Measurements from ENCODE around the gene ONECUT1. TPM values are rescaled to one million over a fixed set of nuclear protein-coding genes. Genes with fewer than 3 reads are reported as not detected.

Gene ONECUT1
- total and polyA plus RNA-seq, 2 experiments from 2014 or later, result 5.9 to 9.5 TPM

DNA sequence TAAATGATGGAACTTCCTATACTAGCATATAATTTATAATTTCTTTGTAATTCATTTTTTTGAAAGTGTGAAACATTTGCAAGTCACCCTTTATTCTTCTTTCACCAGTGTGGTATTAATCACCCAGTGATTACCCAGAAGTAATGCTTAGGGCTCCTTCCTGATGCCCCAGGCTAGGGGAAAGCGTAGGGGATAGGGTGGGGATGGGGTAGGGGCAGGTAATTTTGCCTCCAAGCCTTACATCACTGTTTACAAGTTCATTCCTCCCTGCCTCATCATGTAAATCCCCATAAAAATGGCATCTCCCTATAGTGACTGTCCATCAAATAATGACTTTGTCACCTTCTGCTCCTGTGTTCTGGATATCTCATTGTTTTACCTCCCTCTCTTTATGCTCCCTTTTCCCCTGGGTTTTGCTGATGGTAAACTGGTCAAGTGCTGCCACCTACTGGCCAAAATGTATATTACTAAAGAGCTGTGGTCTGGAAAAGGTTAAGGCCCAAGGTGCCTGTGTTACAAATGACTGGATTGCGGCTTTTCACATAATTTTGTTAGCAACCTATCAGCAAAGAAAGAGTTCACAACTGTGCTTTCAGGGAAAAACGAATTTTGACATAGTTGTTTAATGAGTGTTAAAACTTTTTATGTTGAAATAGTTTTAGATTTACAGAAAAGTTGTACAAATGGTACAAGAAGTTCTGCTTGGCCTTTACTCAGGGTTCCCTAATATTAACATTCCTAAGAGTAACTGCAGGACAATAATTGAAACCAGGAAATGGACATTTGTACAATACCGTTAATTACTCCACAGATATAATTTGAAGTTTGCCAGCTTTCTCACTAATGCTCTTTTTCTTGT, 54.7 kb downstream of the ONECUT1 start:
- H4K20me1 ChIP-seq (ENCODE audit: insufficient read depth, poor library complexity, severe bottlenecking), result no peaks in the 10 kb centered on the region
- H3K4me2 ChIP-seq, result no peak overlapping the region
- no peaks in the 10 kb centered on the region for H3K36me3 ChIP-seq (replicated peaks; ENCODE audit: insufficient read depth, low read depth)
- no peaks in the 10 kb centered on the region for H3K9me3 ChIP-seq (ENCODE audit: low read depth)
- peak; percentile 87 for DNase-seq (ENCODE audit: low spot score)
- H3K4me3 ChIP-seq, result no peak overlapping the region
- no peak overlapping the region for H2AFZ ChIP-seq
- WGBS (ENCODE audit: low lambda C conversion rate, missing lambda C conversion rate), result 55% methylated on average over 4 of the region's 4 CpGs
- H3K27ac ChIP-seq, result no peak overlapping the region
- no peaks in the 10 kb centered on the region for H3K9me2 ChIP-seq (replicated peaks; ENCODE audit: insufficient read depth)
- no peaks in the 10 kb centered on the region for H3K79me2 ChIP-seq
- no peak for TF ChIP-seq EZH2phosphoT487 (IDR thresholded peaks at IDR 0.05; ENCODE audit: low read depth, severe bottlenecking, unreplicated experiment)
- TF ChIP-seq, protein P1, sequence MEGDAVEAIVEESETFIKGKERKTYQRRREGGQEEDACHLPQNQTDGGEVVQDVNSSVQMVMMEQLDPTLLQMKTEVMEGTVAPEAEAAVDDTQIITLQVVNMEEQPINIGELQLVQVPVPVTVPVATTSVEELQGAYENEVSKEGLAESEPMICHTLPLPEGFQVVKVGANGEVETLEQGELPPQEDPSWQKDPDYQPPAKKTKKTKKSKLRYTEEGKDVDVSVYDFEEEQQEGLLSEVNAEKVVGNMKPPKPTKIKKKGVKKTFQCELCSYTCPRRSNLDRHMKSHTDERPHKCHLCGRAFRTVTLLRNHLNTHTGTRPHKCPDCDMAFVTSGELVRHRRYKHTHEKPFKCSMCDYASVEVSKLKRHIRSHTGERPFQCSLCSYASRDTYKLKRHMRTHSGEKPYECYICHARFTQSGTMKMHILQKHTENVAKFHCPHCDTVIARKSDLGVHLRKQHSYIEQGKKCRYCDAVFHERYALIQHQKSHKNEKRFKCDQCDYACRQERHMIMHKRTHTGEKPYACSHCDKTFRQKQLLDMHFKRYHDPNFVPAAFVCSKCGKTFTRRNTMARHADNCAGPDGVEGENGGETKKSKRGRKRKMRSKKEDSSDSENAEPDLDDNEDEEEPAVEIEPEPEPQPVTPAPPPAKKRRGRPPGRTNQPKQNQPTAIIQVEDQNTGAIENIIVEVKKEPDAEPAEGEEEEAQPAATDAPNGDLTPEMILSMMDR (IDR thresholded peaks at IDR 0.05; ENCODE audit: poor library complexity), result peak; percentile 88
- peaks cover 7% of the 10 kb centered on the region for H3K4me1 ChIP-seq (ENCODE audit: insufficient read depth)
- H3K27me3 ChIP-seq, result no peaks in the 10 kb centered on the region

DNA sequence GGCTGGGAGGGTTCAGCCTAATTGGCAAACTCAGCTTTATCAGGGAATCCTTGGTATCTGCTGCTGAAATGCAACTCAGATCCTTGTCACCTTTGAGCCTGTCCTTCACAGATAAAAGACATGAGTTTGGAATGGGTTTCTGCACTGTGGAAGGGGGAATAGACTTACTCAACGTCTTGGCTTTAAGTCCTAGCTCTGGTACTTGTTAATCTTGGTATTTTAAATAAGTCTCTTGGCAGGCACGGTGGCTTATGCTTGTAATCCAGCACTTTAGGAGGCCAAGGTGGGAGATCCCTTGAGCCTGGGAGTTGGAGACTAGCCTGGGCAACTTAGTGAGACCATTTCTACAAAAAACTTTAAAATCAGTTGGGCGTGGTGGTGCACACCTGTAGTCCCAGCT, 55.8 kb downstream of the ONECUT1 start:
- H3K36me3 ChIP-seq (replicated peaks; ENCODE audit: insufficient read depth, low read depth), result no peaks in the 10 kb centered on the region

DNA sequence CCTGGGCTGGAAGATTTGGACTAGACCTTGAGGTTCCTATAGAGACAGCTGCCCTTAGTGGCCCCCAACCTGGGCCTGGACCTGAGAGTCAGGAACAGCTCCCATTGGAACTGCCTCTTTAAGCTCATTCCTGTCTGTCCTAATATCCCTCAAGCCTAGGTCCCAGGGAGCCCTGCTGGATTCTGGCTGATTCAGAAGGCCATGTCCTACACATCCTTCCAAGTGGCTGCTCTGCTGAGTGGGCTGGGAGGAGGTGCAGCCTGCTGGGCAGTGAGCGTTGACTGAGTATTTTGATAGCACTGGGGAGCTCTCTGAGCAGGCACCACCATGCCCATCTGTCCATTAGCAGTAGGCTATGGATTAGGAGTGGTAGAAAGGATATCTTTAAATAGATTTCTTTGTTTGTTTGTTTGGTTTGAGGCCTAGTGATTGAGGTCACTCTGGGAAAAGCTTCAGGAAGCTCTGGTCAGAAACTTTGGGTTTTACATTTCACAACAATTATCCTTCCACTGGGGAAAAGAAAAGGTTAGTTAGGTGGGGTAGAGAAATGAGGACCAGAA, 56.4 kb downstream of the ONECUT1 start:
- Histone ChIP-seq H3K4me3 (no peak overlapping the region), H3K27me3 (no peaks in the 10 kb centered on the region), H3K9me3 (ENCODE audit: low read depth) (no peaks in the 10 kb centered on the region), H3K4me2 (no peak overlapping the region), H3K4me1 (ENCODE audit: insufficient read depth) (peaks cover 7% of the 10 kb centered on the region), H3K36me3 (replicated peaks; ENCODE audit: insufficient read depth, low read depth) (no peaks in the 10 kb centered on the region), H3K79me2 (no peaks in the 10 kb centered on the region), H3K9me2 (replicated peaks; ENCODE audit: insufficient read depth) (no peaks in the 10 kb centered on the region), H3K27ac (no peak overlapping the region), H4K20me1 (ENCODE audit: insufficient read depth, poor library complexity, severe bottlenecking) (no peaks in the 10 kb centered on the region), H2AFZ (no peak overlapping the region)
- TF ChIP-seq EZH2phosphoT487 (IDR thresholded peaks at IDR 0.05; ENCODE audit: low read depth, severe bottlenecking, unreplicated experiment), result no peak
- no peak for TF ChIP-seq EZH2 (IDR thresholded peaks at IDR 0.05; ENCODE audit: borderline replicate concordance)
- TF ChIP-seq, protein P1 (IDR thresholded peaks at IDR 0.05; ENCODE audit: poor library complexity), result no peak
- 90% methylated on average over 1 of the region's 1 CpG for WGBS (ENCODE audit: low lambda C conversion rate, missing lambda C conversion rate)
- no peak for DNase-seq (ENCODE audit: low spot score)

More for the DNA sequence above, 55.8 kb downstream of the ONECUT1 start:
- no peaks in the 10 kb centered on the region for H4K20me1 ChIP-seq (ENCODE audit: insufficient read depth, poor library complexity, severe bottlenecking)
- no peak overlapping the region for H3K27ac ChIP-seq
- H3K4me1 ChIP-seq (ENCODE audit: insufficient read depth), result peaks cover 7% of the 10 kb centered on the region
- no peak overlapping the region for H2AFZ ChIP-seq
- H3K27me3 ChIP-seq, result no peaks in the 10 kb centered on the region
- WGBS (ENCODE audit: low lambda C conversion rate, missing lambda C conversion rate), result 66% methylated on average over 3 of the region's 3 CpGs
- no peak for TF ChIP-seq EZH2phosphoT487 (IDR thresholded peaks at IDR 0.05; ENCODE audit: low read depth, severe bottlenecking, unreplicated experiment)
- TF ChIP-seq, protein P1 (IDR thresholded peaks at IDR 0.05; ENCODE audit: poor library complexity), result no peak
- TF ChIP-seq EZH2 (IDR thresholded peaks at IDR 0.05; ENCODE audit: borderline replicate concordance), result no peak
- no peaks in the 10 kb centered on the region for H3K9me3 ChIP-seq (ENCODE audit: low read depth)
- no peaks in the 10 kb centered on the region for H3K9me2 ChIP-seq (replicated peaks; ENCODE audit: insufficient read depth)
- no peaks in the 10 kb centered on the region for H3K79me2 ChIP-seq
- no peak overlapping the region for H3K4me3 ChIP-seq
- H3K4me2 ChIP-seq, result no peak overlapping the region
- no peak for DNase-seq (ENCODE audit: low spot score)
